AG20443 (cell line): Measurements from ENCODE around the gene KCNK18.

ENCODE experiments used
- DNase-seq: peaks from one replicate; pipeline ENCODE4 v3.0.0; 2012; ENCODE audit warnings: low spot score, mixed read lengths

The KCNK18 gene

DNA sequence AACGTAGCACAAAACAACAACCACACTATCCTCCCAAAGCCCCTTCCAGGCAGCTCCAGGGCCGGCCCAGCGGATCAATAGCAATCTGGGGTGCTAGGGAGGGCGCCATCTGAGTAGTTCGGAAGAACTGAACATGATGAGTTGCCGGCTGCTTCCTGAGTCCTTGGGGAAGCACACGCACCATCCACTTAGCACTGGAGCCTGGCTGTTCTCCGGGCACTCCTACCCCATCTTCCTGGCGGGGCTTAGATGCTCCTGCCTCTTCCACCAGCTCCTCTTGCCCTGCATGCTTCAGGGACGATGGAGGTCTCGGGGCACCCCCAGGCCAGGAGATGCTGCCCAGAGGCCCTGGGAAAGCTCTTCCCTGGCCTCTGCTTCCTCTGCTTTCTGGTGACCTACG lies at the start of gene KCNK18:
TSS of gene KCNK18 (plus strand) at position 301 of the 400 bp plus-strand sequence. CDS start at position 301, 0 bp downstream.
- no peak for DNase-seq

- DNase-seq, result no peak
Measured at GRCh38 chr10:117148284-117148683, 49.0 kb upstream of the KCNK18 start.

GRCh38 chr10:117152668-117153067 lies 44.6 kb upstream of the KCNK18 start:
- DNase-seq, result no peak

GRCh38 chr10:117158297-117158696 lies 39.0 kb upstream of the KCNK18 start:
- DNase-seq, result no peak

DNA sequence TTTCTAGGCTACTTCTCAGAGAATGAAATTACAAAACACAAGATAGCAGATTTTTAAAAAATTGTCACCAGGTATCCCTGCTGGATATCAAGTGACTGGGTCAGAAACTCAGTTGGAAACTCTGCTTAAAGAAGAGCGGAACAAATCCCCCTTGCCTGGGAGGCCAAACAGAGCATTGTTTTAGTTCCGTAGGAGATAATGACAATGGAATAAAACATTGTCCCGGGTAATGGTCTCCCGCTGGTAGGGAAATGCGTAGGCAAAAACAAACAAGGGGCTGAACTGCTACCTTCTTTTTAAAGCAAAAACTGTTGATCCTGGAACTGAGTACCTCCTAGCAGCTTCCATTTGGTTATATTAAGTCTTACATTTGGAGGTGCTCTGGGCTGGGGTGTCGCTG lies 37.9 kb upstream of the KCNK18 start:
- no peak for DNase-seq

- DNase-seq, result no peak
Measured at GRCh38 chr10:117160567-117160966, 36.7 kb upstream of the KCNK18 start.

- DNase-seq, result no peak
Measured at GRCh38 chr10:117161386-117162033, 35.8 kb upstream of the KCNK18 start.

DNA sequence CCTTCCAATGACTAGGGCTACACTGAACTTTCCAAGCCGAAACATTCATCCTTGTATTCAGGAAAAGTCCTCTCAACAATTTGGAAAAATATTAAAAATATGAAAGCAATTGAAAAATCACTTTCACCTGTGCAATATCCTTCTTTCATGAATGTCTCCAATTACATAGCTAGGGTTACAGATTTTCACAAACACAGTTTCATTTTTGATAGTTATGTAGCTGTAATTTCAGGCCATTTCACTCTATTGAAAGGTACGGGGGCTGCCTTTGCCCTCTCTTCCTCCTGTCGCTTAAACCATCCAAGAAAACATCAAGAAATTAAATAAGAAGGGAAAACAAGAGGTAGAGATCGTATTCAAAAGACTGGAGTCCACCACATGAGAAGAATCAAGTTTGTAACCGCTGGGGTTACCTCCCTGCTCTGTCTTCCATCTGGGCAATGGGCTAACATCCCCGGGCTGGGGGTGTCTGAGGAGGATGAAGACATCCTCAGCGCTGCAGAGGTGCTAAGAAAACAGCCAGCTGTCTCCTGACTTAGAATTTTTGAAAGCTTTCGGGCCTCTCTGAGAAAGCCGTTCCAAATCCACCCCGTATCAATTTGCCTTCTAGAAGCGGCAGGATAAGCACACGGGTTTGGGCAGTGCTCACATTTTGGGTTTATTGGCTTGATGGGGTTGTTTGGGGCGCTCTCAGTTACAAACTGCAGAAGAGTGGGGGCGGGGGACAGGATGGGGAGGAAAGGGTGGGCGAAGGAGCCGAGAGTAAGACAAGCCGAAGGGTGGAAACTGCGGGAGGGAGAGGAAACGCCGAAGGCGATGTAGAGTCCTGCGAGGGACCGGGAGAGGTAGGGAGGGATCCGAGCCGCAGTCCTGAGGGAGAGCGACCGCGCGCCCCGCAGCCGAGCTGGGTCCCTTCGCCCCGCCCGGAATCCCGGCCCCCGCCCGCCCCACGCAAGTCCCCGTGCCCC lies 34.9 kb upstream of the KCNK18 start:
- peak; percentile 20 for DNase-seq

GRCh38 chr10:117163061-117163953 lies 34.0 kb upstream of the KCNK18 start:
- peak; percentile 35 for DNase-seq

GRCh38 chr10:117163954-117164548 lies 33.2 kb upstream of the KCNK18 start:
- DNase-seq, result no peak

DNA sequence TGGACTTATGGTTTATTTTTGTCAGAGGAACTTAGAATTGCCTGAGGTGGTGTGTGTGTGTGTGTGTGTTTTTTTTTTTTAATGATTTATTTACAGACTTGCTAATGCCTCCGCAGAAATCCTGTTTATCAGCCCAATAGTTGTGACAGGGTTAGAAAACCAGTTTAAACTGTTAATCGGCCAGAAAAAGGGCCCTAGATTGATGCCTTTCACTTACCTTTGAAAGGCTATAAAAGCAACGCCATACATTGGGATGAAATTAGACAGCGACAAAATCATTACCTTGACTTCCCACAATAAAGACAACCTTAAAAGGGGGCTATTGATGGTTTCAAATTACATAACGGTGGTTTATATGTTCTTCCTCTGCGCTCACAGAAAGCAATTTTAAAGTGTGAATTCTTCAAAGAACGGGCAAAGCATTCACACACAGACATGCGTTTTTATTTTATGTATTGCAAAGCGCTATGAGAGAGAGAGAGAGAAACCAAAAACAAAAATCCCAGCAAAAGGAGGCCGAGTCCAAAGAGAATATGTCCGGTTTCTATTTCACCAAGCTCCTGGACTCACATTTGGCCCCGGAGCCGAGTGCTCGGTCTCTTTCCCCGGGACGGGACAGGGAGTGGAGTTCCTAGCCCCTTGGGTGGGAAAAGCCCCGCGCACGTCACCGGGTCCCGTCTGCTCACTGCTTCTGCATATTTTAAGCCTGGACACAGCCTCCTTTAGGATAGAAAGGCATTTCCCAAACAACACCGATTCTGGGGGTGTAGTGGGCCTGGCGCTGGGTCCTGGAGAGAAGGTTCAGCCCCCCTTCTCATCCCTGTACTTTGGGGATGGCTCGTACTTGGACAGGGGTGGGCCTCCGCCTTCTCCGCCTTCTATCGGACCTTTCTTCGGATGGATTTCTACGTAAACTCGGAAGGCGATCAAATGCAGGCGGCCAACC lies 32.4 kb upstream of the KCNK18 start:
- DNase-seq, result peak; percentile 12

GRCh38 chr10:117165538-117166417 lies 31.5 kb upstream of the KCNK18 start:
- peak; percentile 91 for DNase-seq

- DNase-seq, result no peak
Measured at GRCh38 chr10:117166418-117167345, 30.6 kb upstream of the KCNK18 start.

- DNase-seq, result no peak
Measured at GRCh38 chr10:117167346-117167788, 29.9 kb upstream of the KCNK18 start.

DNA sequence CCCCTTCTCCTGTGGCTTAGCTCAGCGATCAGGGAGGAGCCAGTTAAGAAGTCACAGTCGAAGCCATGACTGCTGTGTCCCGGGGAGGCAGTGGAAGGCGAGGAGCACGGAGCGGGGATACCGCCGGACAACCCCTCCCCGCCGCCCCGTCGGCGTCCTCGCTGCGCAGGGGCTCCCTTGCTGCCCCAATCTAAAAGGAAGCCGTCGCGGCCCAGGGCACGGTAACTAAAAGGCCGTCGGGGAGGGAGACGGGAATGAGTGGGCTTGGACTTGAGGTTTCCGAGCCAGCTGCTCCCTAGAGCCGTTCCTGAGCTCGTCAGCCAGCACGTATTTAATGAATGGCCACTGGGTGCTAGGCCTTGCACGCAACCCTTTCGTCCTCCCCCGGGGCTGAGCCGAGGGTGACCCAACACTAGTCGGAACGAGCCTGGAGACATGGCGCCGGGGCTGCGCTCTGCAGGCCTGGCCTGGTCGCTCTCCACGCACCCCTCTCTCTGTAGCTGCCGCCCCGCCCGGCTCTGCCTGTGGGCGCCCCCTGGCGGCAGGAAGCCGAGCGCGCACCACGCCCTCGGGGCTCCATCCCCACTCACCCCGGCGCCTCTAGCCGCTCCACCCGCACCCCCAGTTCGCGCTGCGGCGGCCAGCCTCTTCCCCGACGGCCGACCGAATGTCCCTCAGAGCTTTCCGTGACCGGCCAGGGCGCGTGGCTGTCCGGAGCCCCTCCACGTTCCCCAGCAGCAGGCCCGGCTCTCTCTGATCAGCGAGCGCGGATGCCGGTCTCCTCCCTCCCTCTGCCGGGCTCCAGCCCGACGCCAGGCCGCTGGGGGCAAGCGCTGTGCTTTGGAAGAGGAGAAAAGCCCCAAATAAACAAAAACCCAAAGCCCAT lies 29.3 kb upstream of the KCNK18 start:
- peak; percentile 90 for DNase-seq

DNA sequence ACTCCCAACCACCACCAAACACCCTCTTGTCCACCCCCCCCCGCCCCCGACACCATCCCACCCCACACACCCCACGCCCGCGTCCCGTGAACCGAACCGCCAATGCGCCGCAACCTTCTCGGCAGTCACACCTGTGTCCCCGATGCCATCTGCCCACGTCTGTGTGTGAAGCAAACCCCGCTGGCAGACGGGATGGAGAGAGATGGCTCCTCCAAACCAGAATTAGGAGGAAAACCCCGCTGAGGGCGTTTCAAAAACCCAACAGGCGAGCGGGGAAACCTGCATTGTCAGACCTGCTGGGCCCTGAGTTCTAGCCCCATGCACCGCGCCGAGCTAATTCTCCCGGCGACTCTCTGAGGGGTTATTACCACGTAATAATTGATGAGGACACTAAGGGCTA lies 28.6 kb upstream of the KCNK18 start:
- no peak for DNase-seq

- DNase-seq, result no peak
Measured at GRCh38 chr10:117169480-117169879, 27.8 kb upstream of the KCNK18 start.
